K562 (cell line): Measurements from ENCODE around the gene ANKRD27. TPM values are rescaled to one million over a fixed set of nuclear protein-coding genes. Genes with fewer than 3 reads are reported as not detected.

Experiments
- ATAC-seq: fragments of 200-7000 bp; cut with Tn5 transposase; 3 replicates; pipeline ENCODE4 v1.9.1; 2020; ENCODE audit warnings: moderate library complexity
- BruUV-seq: library from RNA; stranded (reverse); fragments of 400-500 nt; replicated peaks from 2 replicates; lab custom pipeline; 2021; lab: Mats Ljungman, UMichigan
- CTCF ChIA-PET: fragments of 300-600 bp; formaldehyde crosslinking; extraction: SDS; loops from one replicate; lab custom pipeline; 2021; ENCODE audit warnings: low intra/inter-chr PET ratio; lab: Yijun Ruan, JAX
- POLR2A ChIA-PET: fragments of 300-600, 350-650 bp; sonication (Branson Sonifier 250); formaldehyde crosslinking; extraction: SDS; loops from one replicate; lab custom pipeline; 2021; ENCODE audit warnings: antibody characterized with exemption, inconsistent platforms; lab: Yijun Ruan, JAX
- DNase-seq, 4 experiments: peaks; one replicate each; pipeline versions ENCODE4 v3.0.0 to v3.0.0-alpha.2; 2011 to 2018; ENCODE audit warnings: low spot score in 3 of 4, mixed read lengths in 3 of 4; ENCODE audit errors: extremely low read depth in 1 of 4
- FAIRE-seq: peaks from 2 replicates; lab custom pipeline; 2011; peaks lifted over from hg19 to GRCh38; lab: Jason Lieb, UNC
- H2AFZ ChIP-seq: 2 replicates; pipeline ENCODE4 v1.6.0; 2011; ENCODE audit warnings: low read depth, low read length, control low read depth, inconsistent platforms
- H3K27ac ChIP-seq: fragments of 200-600 bp; 3 replicates; pipeline ENCODE4 v1.8.0; 2011; ENCODE audit warnings: low read depth, mild to moderate bottlenecking, control low read depth, inconsistent platforms, low read length, moderate library complexity, mixed read lengths; ENCODE audit errors: extremely low read depth
- H3K27me3 ChIP-seq, 2 experiments: fragments of 300-600 bp in 1 of 2; 2 replicates in 1 of 2; 3 replicates in 1 of 2; pipeline versions ENCODE4 v1.6.0 to v1.8.0; 2011; ENCODE audit warnings: inconsistent platforms in 2 of 2, low read length in 2 of 2, mild to moderate bottlenecking in 1 of 2, mixed read lengths in 1 of 2, moderate library complexity in 1 of 2; ENCODE audit not compliant: control insufficient read depth in 2 of 2, insufficient read depth in 2 of 2
- H3K36me3 ChIP-seq: fragments of 300-600 bp; 3 replicates; pipeline ENCODE4 v1.8.0; 2011; ENCODE audit warnings: mild to moderate bottlenecking, low read length, inconsistent platforms; ENCODE audit not compliant: control insufficient read depth, insufficient read depth
- H3K4me1 ChIP-seq, 2 experiments: fragments of 200-600 bp in 1 of 2; replicated peaks in 1 of 2; 2 replicates in 1 of 2; 3 replicates in 1 of 2; pipeline versions ENCODE4 v1.5.1 to v1.8.0; 2011; ENCODE audit warnings: inconsistent platforms in 2 of 2, low read length in 2 of 2, mild to moderate bottlenecking in 1 of 2, mixed read lengths in 1 of 2, moderate library complexity in 1 of 2; ENCODE audit not compliant: control insufficient read depth in 2 of 2, insufficient read depth in 2 of 2
- H3K4me2 ChIP-seq: 2 replicates; pipeline ENCODE4 v1.6.1; 2011; ENCODE audit warnings: low read length, control low read depth, inconsistent platforms, mixed read lengths; ENCODE audit not compliant: insufficient read depth
- H3K4me3 ChIP-seq: fragments of 200-600 bp; sonication (generic), shearing (Covaris generic); 2 replicates; pipeline ENCODE4 v1.5.1; 2016; ENCODE audit warnings: control low read depth, inconsistent platforms
- H3K79me2 ChIP-seq: fragments of 200-600 bp; 3 replicates; pipeline ENCODE4 v1.8.0; 2011; ENCODE audit warnings: low read length, inconsistent platforms; ENCODE audit not compliant: control insufficient read depth, insufficient read depth
- H3K9ac ChIP-seq, 2 experiments: 2 replicates each; pipeline versions ENCODE4 v1.6.0 to v1.6.1; 2011; ENCODE audit warnings: low read depth in 2 of 2, low read length in 2 of 2, control low read depth in 1 of 2, inconsistent platforms in 1 of 2, mild to moderate bottlenecking in 1 of 2, mixed read lengths in 1 of 2; ENCODE audit not compliant: insufficient read depth in 1 of 2
- H3K9me1 ChIP-seq: one replicate; pipeline ENCODE4 v1.6.0; 2011; ENCODE audit warnings: inconsistent platforms, mild to moderate bottlenecking, low read length, moderate library complexity; ENCODE audit not compliant: control insufficient read depth, insufficient read depth
- H3K9me3 ChIP-seq: replicated peaks from 2 replicates; pipeline ENCODE4 v1.5.1; 2011; ENCODE audit warnings: low read depth, low read length, inconsistent platforms; ENCODE audit not compliant: control insufficient read depth, insufficient read depth
- H4K20me1 ChIP-seq: replicated peaks from 2 replicates; pipeline ENCODE4 v1.6.1; 2011; ENCODE audit warnings: low read length, inconsistent platforms, mixed read lengths; ENCODE audit not compliant: control insufficient read depth, insufficient read depth
- AFF1 ChIP-seq, 2 experiments: fragments of 450-650 bp; IDR thresholded peaks; 2 replicates each; pipeline ENCODE4 v1.6.1; 2018; ENCODE audit warnings: mild to moderate bottlenecking in 2 of 2, low read depth in 1 of 2; ENCODE audit not compliant: partially characterized antibody in 2 of 2
- BCL6 ChIP-seq: fragments of 250-450 bp; sonication (Bioruptor Pico); IDR thresholded peaks from 2 replicates; pipeline ENCODE4 v1.4.0; 2020
- E2F3 ChIP-seq: fragments of 250-450 bp; sonication (Bioruptor Pico); IDR thresholded peaks from 2 replicates; pipeline ENCODE4 v1.4.0; 2020; ENCODE audit warnings: mild to moderate bottlenecking
- EGR1 ChIP-seq: fragments of 450-650 bp; conservative IDR thresholded peaks from 2 replicates; pipeline ENCODE4 v1.6.1; 2017; ENCODE audit warnings: mild to moderate bottlenecking
- POLR2B ChIP-seq: fragments of 450-650 bp; IDR thresholded peaks from 2 replicates; pipeline ENCODE4 v1.6.1; 2018; ENCODE audit warnings: low read depth; ENCODE audit not compliant: partially characterized antibody
- POLR2G ChIP-seq: fragments of 200-400 bp; formaldehyde crosslinking; IDR thresholded peaks from 2 replicates; pipeline ENCODE4 v1.6.1; 2017; ENCODE audit warnings: low read depth, mild to moderate bottlenecking, antibody characterized with exemption, low read length, moderate library complexity
- ZNF184 ChIP-seq: sonication (generic); formaldehyde crosslinking; IDR thresholded peaks from 2 replicates; pipeline ENCODE4 v1.5.0; 2020; ENCODE audit warnings: missing genetic modification reagents
- WGBS: fragments of 100-300 bp; shearing (Covaris generic); methylation state at CpG from one replicate; pipeline ENCODE4 v1.1.6; 2016; ENCODE audit warnings: low coverage, mixed read lengths; ENCODE audit not compliant: insufficient coverage; ENCODE audit errors: missing lambda C conversion rate; 5-methylcytosine and 5-hydroxymethylcytosine counted together
- in situ Hi-C: fragments of 300-500 bp; cut with MboI; formaldehyde crosslinking; loops from 4 replicates; pipeline ENCODE4 v1.15.0; 2018; ENCODE audit warnings: inconsistent platforms, mixed read lengths
- intact Hi-C: fragments of 100-400 bp; cut with micrococcal nuclease; formaldehyde crosslinking; loops from 2 replicates; pipeline ENCODE4 v1.14.2; 2022
- polyA plus RNA-seq, 8 experiments: library from polyadenylated mRNA; depleted of rRNA in 4 of 8; stranded (reverse) in 5 of 8; unstranded in 3 of 8; fragments of >200 nt; fragmentation: Nextera tagmentation in 2 of 8; fragmentation: Illumina TruSeq in 1 of 8; extraction: Ambion mirVana in 2 of 8; extraction: Trizol in 1 of 8; gene quantifications; 2 replicates each; pipeline versions ENCODE4 v1.2.1 to v1.2.3, GENCODE V29; 2011 to 2014; ENCODE audit warnings: inconsistent platforms in 1 of 8, missing spikeins in 1 of 8
- total RNA-seq, 7 experiments: library from RNA; depleted of rRNA in 6 of 7; stranded (reverse); fragments of >200 nt in 6 of 7; fragmentation: Illumina TruSeq in 2 of 7; extraction: Trizol in 2 of 7; gene quantifications; 2 replicates each; pipeline versions ENCODE4 v1.2.1 to v1.2.3, GENCODE V29; 2011 to 2021; ENCODE audit warnings: low replicate concordance in 1 of 7
- TF ChIP-seq, protein P1 (sequence below): sonication (generic); formaldehyde crosslinking; IDR thresholded peaks from 2 replicates; pipeline ENCODE4 v1.8.1; 2023; ENCODE audit warnings: mild to moderate bottlenecking, missing genetic modification reagents

The ANKRD27 gene
- total and polyA plus RNA-seq, 9 of the 15 experiments (the other 6 are each of a cell fraction or from before 2014, with no cell fraction given), result 5.3 to 71.3 (median 54.2) TPM

- Histone ChIP-seq H3K9me1 (no peaks in the 10 kb centered on the region), H3K27ac (no peak overlapping the region), H3K9ac (no peak overlapping the region), H3K79me2 (no peaks in the 10 kb centered on the region), H2AFZ (no peak overlapping the region), H4K20me1 (no peaks in the 10 kb centered on the region), H3K4me2 (no peak overlapping the region), H3K4me1 (no peaks in the 10 kb centered on the region; a peak in 2 of 5 replicates)
- no peak for DNase-seq
- CTCF ChIA-PET, result no interaction called here
- BruUV-seq, result no TSS peak
- in situ Hi-C loops (no loop called here), intact Hi-C loops (no loop called here)
- TF ChIP-seq BCL6 (CRISPR knock-in tag), result no peak
- peak; percentile 71 for TF ChIP-seq EGR1
- TF ChIP-seq, all 486 proteins: peak for 1
- Histone ChIP-seq H3K36me3 (peaks cover 3% of the 10 kb centered on the region; the same call in 1 of the 3 replicates), H3K4me3 (no peak overlapping the region), H3K9me3 (no peaks in the 10 kb centered on the region), H3K27me3 (no peaks in the 10 kb centered on the region)
- POLR2A ChIA-PET, result no interaction called here
- WGBS, result 80% methylated on average over 8 of the region's 22 CpGs
- FAIRE-seq, result no peak
- no peak for ATAC-seq
These were observed 45.4 kb upstream of the ANKRD27 start for GRCh38 chr19:32720216-32720935.

DNA sequence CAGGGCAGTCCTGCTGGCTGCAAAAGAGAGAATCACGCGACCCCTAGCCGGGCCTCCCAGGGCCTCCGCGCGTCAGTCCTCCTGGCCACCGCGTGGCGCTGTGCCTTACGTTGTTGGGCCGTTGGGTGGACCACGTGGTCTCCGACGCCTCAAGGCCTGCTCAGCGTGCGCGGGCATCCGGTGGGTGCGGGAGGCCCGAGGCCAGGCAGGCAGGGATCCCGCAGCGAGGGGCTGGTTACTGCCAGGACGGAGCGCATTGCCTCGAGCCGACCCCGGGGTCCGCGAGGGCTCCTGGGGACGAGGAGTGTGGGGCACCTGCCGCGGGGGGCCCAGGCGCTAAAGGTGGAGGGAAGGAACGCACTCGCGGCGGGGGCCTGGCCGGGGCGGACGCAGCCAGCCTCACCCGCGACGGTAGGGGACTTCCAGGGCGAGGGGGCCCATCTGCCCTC is 44.7 kb upstream of the ANKRD27 start, which contains the start of gene TDRD12:
Gene TDRD12, plus strand, starts transcription at position 157 of the 449 bp plus-strand sequence. CDS start 306 bp downstream, outside the sequence.
- CTCF ChIA-PET, result no interaction called here
- no peaks in the 10 kb centered on the region for H4K20me1 ChIP-seq
- H3K36me3 ChIP-seq, result peaks cover 8% of the 10 kb centered on the region; the same call in 1 of the 3 replicates
- no peaks in the 10 kb centered on the region for H3K79me2 ChIP-seq
- no peaks in the 10 kb centered on the region for H3K9me1 ChIP-seq
- H3K9me3 ChIP-seq, result no peaks in the 10 kb centered on the region
- intact Hi-C loops (no loop called here), in situ Hi-C loops (no loop called here)
- H3K4me1 ChIP-seq, result no peaks in the 10 kb centered on the region; a peak in 2 of 5 replicates
- POLR2A ChIA-PET, result no interaction called here
- DNase-seq (no peak), ATAC-seq (no peak), FAIRE-seq (no peak)
- H2AFZ ChIP-seq, result no peak within 1 kb of the TSS
- H3K27me3 ChIP-seq, result no peaks in the 10 kb centered on the region
- no peak within 1 kb of the TSS for H3K9ac ChIP-seq
- no TSS peak for BruUV-seq
- H3K27ac ChIP-seq, result no peak within 1 kb of the TSS
- H3K4me2 ChIP-seq, result no peak within 1 kb of the TSS
- no peak within 1 kb of the TSS for H3K4me3 ChIP-seq
- WGBS, result 97% methylated on average over 15 of the region's 44 CpGs
- no peak for TF ChIP-seq ZNF184 (CRISPR knock-in tag)
- no peak for TF ChIP-seq E2F3 (CRISPR knock-in tag)
- TF ChIP-seq, protein P1, sequence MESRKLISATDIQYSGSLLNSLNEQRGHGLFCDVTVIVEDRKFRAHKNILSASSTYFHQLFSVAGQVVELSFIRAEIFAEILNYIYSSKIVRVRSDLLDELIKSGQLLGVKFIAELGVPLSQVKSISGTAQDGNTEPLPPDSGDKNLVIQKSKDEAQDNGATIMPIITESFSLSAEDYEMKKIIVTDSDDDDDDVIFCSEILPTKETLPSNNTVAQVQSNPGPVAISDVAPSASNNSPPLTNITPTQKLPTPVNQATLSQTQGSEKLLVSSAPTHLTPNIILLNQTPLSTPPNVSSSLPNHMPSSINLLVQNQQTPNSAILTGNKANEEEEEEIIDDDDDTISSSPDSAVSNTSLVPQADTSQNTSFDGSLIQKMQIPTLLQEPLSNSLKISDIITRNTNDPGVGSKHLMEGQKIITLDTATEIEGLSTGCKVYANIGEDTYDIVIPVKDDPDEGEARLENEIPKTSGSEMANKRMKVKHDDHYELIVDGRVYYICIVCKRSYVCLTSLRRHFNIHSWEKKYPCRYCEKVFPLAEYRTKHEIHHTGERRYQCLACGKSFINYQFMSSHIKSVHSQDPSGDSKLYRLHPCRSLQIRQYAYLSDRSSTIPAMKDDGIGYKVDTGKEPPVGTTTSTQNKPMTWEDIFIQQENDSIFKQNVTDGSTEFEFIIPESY, result peak; percentile 96
- TF ChIP-seq POLR2B, result no peak
- TF ChIP-seq POLR2G, result 0 out of 2 replicates have a peak, but pooled peaks have one; percentile 40
- TF ChIP-seq AFF1 (IDR thresholded peaks at IDR 0.05; ENCODE audit: low read depth in 1 of 2, partially characterized antibody in 2 of 2), result no peak
